GM04503 (cell line): Measurements from ENCODE around the gene TMEM91.
"Not testable (repeated sequence)": the region's sequence is repeated elsewhere in the genome, so short reads cannot be mapped to it uniquely, and the experiment has no call there.

Experiments
- DNase-seq: peaks from one replicate; pipeline ENCODE4 v3.0.0-alpha.2; 2012; ENCODE audit warnings: low read depth

The TMEM91 gene

GRCh38 chr19:41376241-41376997 lies at the start of gene TMEM91:
TMEM91 (plus strand) TSS chr19:41376533; CDS start chr19:41378310, 1,777 bp downstream.
- DNase-seq: no peak

DNA sequence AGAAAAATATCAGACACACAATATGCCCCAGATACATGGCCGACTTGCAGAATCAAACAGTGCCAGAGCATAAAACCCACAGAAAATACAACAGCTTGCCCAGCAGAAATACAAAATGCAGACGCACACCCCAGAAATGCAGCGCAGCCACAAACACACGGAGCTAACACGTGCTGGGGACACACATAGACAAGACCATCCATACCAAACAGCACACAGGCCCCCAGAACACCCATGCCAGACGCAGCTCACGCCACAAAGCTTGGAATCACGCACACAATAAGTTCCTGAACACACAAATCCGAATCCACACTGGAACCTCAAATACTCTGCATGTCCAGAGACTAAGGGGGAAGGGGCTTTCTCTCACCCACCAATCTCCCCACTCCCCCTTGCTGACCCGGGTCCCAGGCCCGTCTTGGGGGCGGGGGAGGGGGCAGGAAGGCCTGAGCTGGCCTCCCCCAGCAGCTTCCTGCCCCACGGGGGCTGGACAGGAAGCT lies 49.2 kb upstream of the TMEM91 start:
- DNase-seq: no peak

DNA sequence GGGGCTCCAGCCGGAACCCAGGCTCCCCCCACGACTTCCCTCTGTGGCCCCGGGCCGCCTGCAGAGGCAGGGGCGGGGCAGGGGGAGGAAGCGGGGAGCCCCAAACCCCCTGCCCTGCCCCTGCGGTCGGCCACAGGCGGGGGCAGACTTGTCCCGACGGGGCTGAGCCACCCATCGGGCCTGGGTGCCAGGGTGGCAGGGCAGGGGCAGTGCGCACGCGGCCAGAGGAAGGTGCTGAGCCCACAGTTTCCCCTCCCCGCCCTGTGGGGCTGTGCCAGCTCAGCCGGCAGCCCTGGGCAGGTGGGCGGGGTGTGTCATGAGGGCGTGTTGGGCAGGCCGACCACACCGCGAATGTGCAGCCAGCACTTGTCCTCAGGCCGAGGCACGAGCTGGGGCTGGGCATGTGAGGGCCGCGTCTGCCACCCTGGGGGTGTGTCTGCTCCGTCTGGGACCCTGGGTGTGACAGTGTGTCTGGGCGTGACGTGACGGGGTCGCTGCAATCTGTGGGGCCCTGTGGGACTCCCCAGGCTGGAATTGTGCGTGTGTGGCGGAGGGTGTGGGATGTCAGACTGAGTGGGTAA lies 48.7 kb upstream of the TMEM91 start:
- no peak for DNase-seq

- no peak for DNase-seq
Measured at GRCh38 chr19:41328157-41328841, 48.0 kb upstream of the TMEM91 start.

- DNase-seq: no peak
Measured at GRCh38 chr19:41328842-41329225, 47.5 kb upstream of the TMEM91 start.

- no peak for DNase-seq
Measured at GRCh38 chr19:41330481-41330880, 45.9 kb upstream of the TMEM91 start.

GRCh38 chr19:41330946-41331678 lies 45.2 kb upstream of the TMEM91 start:
- no peak for DNase-seq

- no peak for DNase-seq
Measured at GRCh38 chr19:41332000-41332399, 44.3 kb upstream of the TMEM91 start.

GRCh38 chr19:41332468-41332867 lies 43.9 kb upstream of the TMEM91 start:
- no peak for DNase-seq

- DNase-seq: no peak
Measured at GRCh38 chr19:41334793-41335192, 41.5 kb upstream of the TMEM91 start.

- no peak for DNase-seq
Measured at GRCh38 chr19:41335467-41335866, 40.9 kb upstream of the TMEM91 start.

GRCh38 chr19:41339936-41340335 lies 36.4 kb upstream of the TMEM91 start:
- no peak for DNase-seq

- DNase-seq: no peak
Measured at GRCh38 chr19:41341669-41342490, 34.5 kb upstream of the TMEM91 start.

- DNase-seq: no peak
Measured at GRCh38 chr19:41344162-41344561, 32.2 kb upstream of the TMEM91 start.

DNA sequence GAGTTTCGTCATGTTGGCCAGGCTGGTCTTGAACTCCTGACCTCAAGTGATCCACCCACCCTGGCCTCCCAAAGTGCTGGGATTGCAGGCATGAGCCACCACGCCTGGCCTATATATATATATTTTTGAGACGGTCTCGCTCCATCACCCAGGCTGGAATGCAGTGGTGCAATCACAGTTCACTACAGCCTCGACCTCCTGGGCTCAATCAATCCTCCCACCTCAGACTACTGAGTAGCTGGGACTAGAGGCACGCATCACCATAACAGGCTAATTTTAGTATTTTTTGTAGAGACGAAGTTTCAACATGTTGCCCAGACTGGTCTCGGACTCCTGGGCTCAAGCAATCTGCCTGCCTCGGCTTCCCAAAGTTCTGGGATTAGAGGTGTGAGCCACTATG lies 29.4 kb upstream of the TMEM91 start:
- not testable (repeated sequence) for DNase-seq

- DNase-seq: no peak
Measured at GRCh38 chr19:41350735-41351338, 25.5 kb upstream of the TMEM91 start.

- DNase-seq: no peak
Measured at GRCh38 chr19:41351339-41352245, 24.7 kb upstream of the TMEM91 start.

DNA sequence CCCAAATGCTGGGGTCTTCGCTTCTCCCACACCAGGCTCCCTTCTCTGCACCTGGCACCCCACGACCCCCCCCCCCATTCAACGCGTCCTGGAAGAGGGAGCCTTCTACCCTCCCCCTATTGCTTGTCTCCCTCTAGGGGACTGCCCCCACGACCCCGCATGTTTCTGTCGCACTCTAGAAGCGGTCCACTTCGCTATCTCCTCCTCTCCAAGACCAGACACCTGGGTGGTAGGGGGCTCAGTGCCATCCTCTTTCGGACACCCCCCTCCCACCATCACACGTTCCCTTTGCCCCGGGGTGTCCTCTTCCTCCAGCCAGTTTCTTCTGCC lies 24.1 kb upstream of the TMEM91 start:
- no peak for DNase-seq

GRCh38 chr19:41352609-41353465 lies 23.5 kb upstream of the TMEM91 start:
- DNase-seq: no peak
